T-helper 1 cell (primary cell): Measurements from ENCODE around the gene TLR2.
"Not testable (repeated sequence)": the region's sequence is repeated elsewhere in the genome, so short reads cannot be mapped to it uniquely, and the experiment has no call there.

Source experiments
- DNase-seq, 5 donors: peaks; one replicate each; pipeline ENCODE4 v3.0.0-alpha.2; 2012 to 2020

Gene TLR2

DNA sequence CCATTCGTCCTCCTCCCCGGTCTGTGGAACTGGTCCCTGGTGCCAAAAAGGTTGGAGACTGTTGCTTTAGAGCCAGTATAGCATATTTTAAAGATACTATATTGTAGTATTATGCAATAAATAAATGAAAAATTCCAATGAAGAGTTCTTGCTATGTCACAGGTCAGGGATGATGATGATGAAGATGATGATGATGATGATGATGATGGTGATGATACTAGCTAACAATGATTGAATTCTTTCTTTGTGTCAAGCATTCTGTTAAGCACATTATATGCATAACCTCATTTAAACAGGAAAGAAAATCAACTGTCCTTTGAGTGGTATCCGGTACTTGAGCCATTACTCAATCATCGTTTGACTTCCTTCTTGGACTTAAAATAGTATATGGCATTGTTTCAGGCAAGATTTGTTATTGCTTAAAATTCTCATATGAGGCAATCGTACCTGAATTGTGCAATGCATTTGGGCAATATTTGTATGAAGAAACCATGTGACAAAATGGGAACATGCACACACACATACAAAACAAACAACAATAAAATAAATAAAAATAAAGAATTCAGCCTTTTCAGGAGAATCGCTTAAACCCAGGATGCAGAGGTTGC, 22.8 kb upstream of the TLR2 start:
- DNase-seq: no peak

DNA sequence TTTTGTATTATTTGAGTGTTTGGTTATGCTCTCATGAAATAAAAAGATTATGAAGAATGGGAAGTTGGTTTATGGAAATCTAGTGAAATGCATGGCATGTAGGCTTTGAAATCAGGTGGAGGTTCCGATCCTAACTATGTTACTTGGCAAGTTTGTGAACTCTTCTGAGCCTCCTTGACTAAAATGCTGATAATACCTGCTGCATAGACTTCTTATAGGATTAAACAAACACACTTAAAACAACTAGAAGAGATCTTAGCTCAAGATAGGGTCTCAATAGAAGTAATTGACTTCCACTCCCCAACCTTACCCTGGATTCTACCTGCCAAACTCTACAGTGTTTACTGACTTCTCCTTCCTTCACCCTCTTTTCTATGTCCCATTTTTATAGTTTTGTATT, 22.2 kb upstream of the TLR2 start:
- no peak for DNase-seq

DNA sequence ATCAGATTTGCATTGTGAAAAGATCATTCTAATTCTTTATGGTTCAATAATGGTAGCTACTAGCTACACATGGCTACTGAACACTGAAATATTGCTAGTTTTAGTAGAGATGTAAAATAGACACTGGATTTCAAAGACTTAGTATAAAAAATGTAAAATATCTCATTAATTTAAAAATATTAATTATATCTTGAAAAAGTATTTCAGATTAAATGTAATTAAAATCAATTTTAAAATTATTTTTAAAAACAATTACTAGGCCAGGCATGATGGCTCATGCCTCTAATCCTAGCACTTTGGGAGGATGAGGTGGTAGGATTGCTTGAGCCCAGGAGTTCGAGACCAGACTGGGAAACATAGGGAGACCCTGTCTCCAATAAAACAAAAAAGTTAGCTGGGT, 20.4 kb upstream of the TLR2 start:
- DNase-seq: no peak

DNA sequence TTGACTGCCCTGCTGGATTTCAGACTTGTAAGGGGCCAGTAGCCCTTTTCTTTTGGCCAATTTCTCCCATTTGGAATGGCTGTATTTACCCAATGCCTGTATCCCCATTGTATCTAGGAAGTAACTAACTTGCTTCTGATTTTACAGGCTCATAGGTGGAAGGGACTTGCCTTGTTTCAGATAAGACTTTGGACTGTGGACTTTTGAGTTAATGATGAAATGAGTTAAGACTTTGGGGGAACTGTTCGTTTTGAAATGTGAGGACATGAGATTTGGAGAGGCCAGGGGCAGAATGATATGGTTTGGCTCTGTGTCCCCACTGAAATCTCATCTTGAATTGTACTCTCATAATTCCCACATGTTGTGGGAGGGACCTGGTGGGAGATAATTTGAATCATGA, 17.6 kb upstream of the TLR2 start:
- not testable (repeated sequence) for DNase-seq

DNA sequence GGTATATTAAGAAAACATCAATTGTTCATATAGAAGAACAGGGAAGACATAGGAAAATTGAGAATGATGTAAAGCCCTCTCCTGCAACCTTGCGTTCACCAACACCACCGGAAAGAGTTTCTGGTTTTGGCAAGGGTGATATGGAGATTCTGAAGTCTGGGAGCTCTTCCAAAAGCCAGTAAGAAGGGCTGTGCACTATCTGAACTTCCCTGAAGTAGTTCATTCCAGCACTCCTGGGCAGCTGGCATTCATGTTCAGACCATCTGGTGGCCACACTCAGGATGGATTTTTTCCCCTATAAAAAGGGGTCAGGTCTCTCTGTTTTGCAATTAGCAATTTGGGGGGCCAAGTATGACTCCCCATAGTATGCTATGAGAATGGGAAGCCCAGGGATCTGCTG, 15.4 kb upstream of the TLR2 start:
- DNase-seq: no peak

DNA sequence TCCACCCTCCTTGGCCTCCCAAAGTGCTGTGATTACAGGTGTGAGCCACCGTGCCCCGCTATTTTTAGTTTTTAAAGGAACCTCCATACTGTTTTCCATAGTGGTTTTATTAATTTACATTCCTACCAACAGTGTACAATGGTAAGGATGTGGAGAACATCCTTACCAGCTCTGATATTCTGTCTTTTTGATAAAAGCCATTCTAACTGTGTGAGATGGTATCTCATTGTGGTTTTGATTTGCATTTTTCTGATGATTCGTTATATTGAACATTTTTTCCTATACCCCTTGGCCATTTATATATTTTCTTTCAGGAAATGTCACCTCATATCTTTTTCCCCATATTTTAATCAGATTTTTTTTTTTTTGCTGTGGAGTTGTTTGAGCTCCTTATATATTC, 14.2 kb upstream of the TLR2 start:
- DNase-seq: no peak

DNA sequence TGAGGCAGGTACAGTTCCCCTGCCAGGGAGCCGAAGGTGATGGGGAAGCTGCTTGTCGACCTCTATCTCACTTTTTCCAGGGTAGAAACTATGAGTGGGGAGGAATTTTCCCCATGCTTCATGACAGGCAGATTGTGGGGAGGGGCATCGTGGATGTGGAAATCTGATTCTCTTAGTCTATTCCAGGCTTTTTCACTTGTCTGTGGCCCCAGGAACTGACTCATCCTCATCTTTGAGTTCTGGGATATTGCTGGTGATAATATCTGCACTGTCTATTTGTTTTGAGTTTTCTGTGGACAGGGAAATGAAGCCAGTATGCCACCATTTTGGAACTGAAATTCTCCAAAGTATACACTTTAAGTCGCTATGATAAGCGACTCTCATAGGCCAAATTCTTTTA, 7.6 kb upstream of the TLR2 start:
- no peak for DNase-seq

DNA sequence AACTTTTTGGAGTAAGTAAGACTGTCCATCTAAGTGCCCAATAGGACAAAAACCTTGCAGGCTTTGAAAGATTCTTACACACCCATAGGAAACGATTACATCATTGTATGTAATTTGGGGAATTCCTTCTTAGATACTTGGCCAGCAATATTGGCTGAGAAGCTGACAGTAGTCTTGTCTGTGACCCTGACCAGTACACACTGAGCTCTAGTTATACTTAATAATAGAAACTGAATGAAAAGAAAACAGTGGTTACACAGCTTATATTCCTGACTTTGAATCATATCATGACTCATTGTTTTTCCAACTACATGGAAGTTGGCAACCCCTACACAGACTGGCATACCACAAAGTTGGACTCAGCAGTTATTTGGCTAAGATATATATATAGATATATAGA, 7.1 kb upstream of the TLR2 start:
- DNase-seq: no peak

DNA sequence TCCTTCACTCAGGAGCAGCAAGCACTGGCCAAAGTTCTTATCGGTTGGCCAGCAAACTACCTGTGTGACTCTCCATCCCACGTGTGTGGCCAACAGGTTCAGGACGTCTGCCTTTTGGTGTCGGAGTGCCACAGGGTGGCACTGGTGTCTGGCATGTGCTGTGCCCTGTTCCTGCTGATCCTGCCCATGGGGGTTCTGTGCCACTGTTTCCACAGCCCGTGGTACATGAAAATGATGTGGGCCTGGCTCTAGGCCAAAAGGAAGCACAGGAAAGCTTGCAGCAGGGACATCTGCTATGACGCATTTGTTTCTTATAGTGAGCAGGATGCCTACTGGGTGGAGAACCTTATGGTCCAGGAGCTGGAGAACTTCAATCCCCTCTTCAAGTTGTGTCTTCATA, 4.6 kb upstream of the TLR2 start:
- no peak for DNase-seq

DNA sequence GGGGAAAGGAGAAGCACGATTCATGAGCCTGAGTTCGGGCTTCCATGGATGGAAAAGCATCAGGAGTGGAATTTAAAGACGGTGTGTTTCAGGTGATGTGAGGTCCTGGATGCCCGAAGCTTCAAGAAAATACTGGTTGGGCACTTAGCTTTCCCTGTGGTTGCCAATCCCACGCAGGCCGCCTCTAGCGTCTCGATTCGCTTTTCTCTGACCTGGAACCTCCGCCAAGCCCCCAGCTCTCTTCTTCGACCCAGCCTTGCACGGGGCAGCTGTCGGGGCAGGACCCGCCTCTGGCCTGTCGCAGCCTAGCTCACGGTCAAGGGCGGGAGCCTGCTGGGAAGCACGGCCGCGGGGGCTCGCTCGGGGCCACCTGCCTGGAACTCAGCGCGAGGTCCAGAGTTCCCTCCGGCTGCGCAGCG, 308 bp upstream of the TLR2 start:
- no peak for DNase-seq

DNA sequence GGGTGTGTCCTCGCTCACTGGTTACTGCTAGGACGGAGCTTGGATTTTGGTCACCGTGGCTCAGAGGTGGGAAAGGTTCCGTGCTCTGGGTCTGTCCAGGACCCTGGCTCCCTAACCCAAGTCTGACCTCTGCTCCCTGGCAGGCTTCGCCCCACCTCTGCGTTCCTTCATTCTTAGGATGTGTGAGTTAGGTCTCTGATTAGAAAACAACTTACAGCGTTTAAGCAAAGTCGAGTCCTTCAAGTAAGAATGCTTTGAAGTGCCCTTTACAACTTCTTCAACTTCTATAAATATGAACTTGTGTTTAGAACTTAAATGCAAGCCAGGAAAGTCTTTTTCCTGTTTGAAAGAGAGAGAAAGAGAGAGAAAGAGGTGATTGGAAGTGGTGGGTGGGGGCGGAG, 891 bp downstream of the TLR2 start:
- no peak for DNase-seq

DNA sequence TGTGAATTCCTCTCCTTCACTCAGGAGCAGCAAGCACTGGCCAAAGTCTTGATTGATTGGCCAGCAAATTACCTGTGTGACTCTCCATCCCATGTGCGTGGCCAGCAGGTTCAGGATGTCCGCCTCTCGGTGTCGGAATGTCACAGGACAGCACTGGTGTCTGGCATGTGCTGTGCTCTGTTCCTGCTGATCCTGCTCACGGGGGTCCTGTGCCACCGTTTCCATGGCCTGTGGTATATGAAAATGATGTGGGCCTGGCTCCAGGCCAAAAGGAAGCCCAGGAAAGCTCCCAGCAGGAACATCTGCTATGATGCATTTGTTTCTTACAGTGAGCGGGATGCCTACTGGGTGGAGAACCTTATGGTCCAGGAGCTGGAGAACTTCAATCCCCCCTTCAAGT, 20.4 kb downstream of the TLR2 start:
- no peak for DNase-seq

DNA sequence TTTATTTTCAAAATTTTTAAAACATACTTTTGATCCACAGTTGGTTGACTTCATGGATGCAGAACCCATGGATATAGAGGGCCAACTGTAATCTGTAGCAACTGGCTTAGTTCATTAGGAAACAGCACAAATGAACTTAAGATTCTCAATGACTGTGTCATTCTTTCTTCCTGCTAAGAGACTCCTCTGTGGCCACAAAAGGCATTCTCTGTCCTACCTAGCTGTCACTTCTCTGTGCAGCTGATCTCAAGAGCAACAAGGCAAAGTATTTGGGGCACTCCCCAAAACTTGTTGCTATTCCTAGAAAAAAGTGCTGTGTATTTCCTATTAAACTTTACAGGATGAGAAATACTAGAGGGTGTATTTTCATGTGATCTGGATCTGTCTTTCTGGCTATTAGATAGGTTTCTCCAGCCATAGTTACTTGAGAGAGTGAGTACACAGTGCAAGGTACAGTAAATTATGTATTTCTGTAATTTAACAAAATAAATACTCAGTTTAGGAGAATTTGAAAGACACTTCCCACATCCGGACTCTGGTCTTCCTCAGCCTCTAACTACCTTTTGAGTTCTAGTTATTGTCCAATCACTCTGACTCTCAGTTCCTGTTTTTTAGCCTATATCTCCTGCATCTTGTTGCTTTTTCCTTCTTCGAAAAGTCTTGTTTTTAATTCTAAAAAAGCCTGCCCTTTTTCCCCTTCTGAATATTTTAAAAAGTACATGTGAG, 21.8 kb downstream of the TLR2 start:
- DNase-seq: peak in 1 of 5 donors; percentile 24

DNA sequence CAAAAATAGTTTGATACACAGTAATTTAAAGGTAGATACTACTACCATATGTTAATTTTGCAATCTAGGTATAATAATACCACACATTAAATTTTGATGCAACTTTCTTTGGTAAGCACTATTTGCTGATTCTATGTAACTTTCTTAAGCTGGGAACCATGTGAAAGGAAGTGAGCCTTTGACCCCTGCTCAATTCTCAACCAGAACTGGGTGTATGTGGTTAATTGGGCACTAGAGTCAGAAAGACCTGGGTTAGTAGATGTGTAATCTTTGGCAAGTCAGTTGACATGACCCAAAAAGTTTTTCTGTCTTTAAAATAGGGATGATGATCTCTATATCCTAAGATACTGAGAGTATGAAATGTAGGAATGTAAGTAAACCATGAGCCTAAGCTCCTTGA, 22.4 kb downstream of the TLR2 start:
- peak in 1 of 5 donors; percentile 23 for DNase-seq

DNA sequence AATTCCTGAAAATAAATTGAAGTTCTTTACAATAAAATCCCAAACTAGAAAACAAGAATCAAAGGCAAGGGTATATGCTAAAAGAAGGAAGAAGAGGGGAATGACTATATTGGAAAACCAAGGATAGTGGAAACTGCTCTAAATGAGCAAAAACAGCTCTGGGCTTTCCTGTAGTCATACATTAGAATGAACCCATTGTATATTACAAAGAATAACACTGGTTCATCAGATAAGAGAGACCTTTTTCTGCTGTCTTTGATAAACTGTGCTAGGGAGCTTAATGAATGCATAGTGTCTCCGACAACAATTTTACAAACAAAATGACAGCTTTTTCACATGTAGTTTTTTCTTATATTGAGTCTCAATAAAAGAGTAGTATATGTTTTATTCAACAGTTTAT, 26.6 kb downstream of the TLR2 start:
- DNase-seq: no peak

DNA sequence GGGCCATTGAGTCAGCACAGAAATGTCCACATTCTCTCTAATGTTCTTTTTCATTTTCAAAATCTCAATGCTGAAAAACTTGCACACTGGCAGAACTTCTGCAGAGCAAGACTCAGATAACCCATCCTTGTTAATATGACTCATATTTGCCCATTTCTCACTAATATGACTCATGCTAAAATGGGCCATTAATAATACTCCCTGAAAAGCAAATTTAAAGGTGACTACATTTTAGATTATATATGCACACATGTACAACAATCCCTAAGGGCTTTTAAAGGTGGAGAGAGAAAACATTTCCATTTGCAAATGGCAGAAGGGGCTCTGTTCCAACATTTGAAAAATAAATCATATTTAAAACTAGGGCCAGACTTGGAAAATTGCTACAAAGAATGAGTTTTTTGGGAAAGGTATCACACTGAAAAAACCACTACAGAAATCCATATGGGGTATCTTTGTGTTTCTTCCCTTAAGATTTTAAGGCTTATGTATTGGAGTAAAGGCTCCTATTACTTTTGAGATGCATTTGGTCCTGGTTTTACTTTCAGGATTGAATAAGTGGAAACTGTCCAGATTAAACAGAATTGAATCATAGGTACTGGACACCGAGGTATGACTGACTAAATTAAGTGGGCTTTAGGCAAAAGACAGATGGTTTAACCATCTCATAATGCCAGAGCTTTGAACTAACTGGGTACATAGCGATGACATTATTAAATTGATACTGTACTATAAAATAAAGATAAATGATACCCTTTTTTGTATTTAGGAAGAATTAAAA, 30.0 kb downstream of the TLR2 start:
- no peak for DNase-seq

DNA sequence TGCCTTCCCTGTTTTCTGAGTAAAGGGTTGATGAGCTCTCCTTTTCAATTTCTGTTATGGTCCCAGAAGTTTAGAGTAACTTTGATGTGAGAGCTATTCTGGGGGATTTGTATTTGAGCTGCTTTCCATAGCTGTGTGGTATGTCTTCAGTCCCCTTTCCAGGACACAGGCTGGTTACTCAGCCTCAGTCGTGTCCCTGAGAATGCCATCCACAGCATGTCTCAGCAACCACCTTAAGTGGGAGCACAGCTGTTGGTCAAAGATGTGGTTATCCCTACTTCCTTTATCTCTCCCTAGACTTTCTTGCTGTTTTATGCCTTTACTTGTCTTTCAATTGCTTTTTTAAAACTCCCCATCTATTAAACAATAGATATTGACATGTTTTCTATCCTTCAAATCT, 38.0 kb downstream of the TLR2 start:
- no peak for DNase-seq

DNA sequence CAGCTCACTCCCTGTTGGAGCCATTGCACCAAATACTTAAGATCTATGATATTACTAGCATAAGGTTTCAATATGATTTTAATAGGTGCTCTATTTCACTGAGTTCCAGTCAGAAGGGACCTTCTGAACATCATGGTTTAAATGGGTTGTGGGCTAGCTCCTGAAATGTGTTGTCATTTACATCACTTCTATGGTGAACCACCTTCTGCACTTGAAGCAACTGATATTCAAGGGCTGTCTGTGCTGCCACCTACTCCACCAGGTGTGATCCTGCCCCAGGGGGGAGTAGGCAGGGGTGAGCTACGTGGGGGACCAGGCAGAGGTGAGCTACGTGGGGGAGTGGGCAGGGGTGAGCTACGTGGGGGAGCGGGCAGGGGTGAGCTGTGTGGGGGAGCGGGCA, 40.5 kb downstream of the TLR2 start:
- DNase-seq: peak in 1 of 5 donors; percentile 8

DNA sequence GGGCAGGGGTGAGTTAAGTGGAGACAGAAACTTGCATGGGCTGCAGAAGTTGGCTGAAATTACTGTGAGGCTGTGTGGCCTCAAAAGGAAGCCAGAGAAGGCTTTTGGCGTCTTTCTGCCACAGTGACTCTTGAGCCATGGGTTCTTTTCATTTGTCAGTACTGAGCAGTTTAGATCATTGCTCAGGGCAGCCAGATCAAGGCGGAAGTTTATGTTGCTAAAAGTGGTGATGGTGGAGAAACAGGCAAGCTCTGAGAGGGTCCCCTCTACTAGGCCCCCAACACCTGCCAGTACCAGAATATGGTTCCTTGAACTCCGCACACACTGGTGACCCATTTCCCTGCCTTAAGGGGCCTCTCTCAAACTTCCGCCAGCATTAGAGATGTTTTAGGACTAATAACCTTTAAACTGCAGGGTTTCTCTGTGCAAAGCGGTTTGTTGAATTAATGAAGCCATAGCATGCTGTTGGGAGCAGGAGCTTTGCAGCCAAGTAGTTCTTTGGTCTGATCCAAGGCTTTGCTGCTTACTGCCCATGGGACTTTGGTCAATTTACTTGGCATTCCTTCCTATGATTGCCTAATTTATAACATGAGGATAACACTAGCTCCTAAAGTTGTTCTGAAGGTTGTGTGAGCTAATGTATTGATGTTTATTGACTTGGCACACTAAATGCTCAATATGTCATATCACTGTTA, 41.2 kb downstream of the TLR2 start:
- no peak for DNase-seq

DNA sequence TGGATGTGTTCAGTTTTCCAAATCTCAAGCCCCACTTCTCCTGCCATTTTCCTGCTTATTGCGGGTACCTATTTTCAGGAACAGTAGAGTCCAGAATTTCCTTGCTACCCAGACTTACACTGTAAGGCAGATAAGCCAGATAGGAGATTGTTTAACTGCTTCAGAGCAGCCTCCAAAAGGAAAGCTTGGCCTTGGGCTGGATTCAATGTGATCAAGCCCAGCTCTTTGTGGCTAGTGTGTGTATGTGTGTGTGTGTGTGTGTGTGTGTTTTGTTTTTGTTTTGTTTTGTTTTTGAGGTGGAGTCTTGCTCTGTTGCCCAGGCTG, 41.7 kb downstream of the TLR2 start:
- DNase-seq: no peak

DNA sequence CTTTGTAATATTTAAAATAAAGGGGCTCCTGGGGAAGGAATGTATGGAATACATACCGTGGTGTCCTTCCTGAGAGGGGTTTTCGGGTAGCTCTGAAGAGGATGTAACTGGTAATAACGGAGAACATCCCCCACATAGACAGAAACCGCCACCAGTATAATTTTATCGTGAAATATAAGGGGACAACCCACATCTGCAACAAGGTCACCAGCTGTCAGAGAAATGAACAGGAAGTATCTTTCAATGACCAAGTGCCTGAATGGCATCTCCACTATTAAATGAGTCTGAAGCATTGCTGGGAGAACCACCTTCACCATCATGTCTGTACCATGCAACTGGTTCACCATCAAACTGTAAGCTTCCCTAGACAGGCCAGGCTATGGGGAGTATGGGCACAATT, 44.1 kb downstream of the TLR2 start:
- DNase-seq: no peak

DNA sequence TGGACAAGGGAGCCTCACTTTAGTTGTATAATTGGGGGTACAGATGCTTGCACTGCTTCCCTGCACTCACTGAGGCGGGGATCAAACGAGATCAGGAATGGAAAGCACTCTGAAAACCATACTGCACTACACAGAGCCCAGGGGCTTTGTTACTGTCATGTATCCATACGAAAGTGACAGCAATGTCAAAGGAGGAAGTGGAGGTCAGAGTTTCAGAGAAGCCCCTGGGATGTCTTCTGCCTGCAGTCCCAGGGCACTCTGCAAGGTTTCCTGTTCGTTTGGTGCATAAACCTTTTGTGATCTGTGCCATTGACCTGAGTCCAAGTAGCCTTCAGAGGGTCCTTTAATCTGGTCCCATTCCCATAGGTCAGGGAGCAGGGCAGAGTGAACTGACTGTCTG, 44.6 kb downstream of the TLR2 start:
- no peak for DNase-seq

DNA sequence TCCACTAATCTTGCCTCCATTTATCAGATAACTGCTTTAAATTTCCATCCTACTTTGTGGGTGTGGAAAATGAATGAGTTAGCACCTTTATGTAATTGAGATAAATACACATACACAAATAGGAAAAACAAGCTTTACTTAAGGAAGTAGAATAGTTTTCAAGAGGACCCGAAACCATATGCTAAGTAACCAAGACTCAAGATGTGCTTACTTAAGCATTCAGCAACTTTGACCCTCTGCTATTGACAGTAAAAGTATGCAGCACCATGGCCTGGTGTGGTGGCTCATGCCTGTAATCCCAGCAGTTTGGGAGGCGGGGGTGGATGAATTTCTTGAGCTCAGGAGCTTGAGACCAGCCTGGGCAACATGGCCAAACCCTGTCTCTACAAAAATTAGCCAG, 45.8 kb downstream of the TLR2 start:
- no peak for DNase-seq

DNA sequence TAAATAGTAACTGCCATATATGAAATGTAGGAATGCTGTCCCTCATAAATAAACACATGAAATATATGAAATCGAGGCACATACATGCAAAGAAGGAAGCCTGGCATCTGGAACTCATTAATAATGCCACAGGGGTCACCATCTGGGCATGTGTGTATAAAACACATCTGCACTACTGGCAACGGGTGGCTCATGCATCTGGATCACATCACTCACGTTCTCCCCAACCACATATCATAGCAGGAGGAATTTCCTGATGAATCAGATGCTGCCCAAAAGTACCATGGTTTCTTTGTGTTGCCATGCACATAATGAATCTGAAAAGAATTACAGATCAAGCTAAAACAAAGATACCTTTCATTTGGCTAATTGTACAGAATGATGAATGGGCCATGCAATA, 47.2 kb downstream of the TLR2 start:
- DNase-seq: no peak
